Measurements from ENCODE around the gene EPN2. TPM values are rescaled to one million over a fixed set of nuclear protein-coding genes. Genes with fewer than 3 reads are reported as not detected.

The EPN2 gene
- total RNA-seq, 2 experiments from 2014 or later = 9.0 to 12.0 TPM

DNA sequence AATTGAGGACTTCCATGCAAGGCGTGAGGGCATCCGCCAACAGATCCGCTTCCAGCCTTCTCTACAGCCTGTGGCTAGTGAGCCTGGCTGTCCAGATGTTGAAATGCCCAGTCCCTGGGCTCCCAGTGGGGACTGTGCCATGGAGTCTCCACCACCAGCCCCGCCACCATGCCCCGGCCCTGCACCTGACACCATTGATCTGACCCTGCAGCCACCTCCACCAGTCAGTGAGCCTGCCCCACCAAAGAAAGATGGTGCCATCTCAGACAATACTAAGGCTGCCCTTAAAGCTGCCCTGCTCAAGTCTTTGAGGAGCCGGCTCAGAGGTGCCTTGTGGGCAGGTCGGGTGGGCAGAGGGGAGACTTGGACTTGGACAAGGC lies 144.2 kb downstream of the EPN2 start:
- no peak for DNase-seq
- H3K4me3 Mint-ChIP-seq = no peak overlapping the region
- H3K27ac Mint-ChIP-seq = no peak overlapping the region
- CTCF ChIA-PET = interaction anchor here (1.9 kb wide), 1 partner anchor 18 kb away, joined by 8 read pairs; the partner anchor contains the start of gene B9D1
- H3K27me3 Mint-ChIP-seq = no peaks in the 10 kb centered on the region
- peaks cover 12% of the 10 kb centered on the region for H3K4me1 Mint-ChIP-seq (ENCODE audit: low read depth)
- POLR2A ChIA-PET = no interaction called here
- H3K9me3 Mint-ChIP-seq = no peaks in the 10 kb centered on the region
- intact Hi-C loops (cut with micrococcal nuclease) = no loop called here
- peaks cover 19% of the 10 kb centered on the region for H3K36me3 Mint-ChIP-seq

DNA sequence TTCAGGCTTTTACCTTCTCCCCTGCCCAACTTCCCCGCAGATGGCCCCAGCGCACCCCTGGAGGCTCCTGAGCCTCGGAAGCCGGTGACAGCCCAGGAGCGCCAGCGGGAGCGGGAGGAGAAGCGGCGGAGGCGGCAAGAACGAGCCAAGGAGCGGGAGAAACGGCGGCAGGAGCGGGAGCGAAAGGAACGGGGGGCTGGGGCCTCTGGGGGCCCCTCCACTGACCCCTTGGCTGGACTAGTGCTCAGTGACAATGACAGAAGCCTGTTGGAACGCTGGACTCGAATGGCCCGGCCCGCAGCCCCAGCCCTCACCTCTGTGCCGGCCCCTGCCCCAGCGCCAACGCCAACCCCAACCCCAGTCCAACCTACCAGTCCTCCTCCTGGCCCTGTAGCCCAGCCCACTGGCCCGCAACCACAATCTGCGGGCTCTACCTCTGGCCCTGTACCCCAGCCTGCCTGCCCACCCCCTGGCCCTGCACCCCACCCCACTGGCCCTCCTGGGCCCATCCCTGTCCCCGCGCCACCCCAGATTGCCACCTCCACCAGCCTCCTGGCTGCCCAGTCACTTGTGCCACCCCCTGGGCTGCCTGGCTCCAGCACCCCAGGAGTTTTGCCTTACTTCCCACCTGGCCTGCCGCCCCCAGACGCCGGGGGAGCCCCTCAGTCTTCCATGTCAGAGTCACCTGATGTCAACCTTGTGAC lies 144.7 kb downstream of the EPN2 start:
- CTCF ChIA-PET = no interaction called here
- Mint-ChIP-seq H3K36me3 (peaks cover 19% of the 10 kb centered on the region), H3K9me3 (no peaks in the 10 kb centered on the region), H3K27me3 (no peaks in the 10 kb centered on the region), H3K27ac (no peak overlapping the region), H3K4me1 (ENCODE audit: low read depth) (peaks cover 12% of the 10 kb centered on the region), H3K4me3 (no peak overlapping the region)
- DNase-seq = no peak
- intact Hi-C loops (cut with micrococcal nuclease) = no loop called here
- POLR2A ChIA-PET = no interaction called here

DNA sequence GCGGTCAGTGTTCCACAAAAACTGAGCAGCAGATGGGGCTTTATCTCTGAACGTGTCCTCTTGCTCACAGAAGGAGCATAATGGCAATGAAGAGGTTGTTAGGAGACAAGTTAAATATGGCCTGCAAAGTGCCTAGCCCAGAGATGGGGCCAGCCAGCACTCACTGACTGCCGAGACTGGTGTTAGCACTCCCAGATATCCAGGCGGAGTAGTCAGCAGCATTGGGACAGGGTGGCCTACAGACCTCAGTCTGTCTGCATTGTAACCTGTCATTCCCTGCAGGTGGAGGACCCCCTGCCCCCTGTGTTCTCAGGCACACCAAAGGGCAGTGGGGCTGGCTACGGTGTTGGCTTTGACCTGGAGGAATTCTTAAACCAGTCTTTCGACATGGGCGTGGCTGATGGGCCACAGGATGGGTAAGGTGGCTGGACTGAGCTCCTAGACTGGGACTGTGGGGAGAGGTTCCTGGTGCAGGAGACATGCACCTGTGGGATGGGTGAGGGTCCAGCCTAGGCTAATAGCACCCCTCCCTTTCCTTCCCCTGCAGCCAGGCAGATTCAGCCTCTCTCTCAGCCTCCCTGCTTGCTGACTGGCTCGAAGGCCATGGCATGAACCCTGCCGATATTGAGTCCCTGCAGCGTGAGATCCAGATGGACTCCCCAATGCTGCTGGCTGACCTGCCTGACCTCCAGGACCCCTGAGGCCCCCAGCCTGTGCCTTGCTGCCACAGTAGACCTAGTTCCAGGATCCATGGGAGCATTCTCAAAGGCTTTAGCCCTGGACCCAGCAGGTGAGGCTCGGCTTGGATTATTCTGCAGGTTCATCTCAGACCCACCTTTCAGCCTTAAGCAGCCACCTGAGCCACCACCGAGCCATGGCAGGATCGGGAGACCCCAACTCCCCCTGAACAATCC lies 145.6 kb downstream of the EPN2 start:
- DNase-seq = no peak
- Mint-ChIP-seq H3K27ac (no peak overlapping the region), H3K4me3 (no peak overlapping the region), H3K9me3 (no peaks in the 10 kb centered on the region), H3K36me3 (peaks cover 19% of the 10 kb centered on the region), H3K27me3 (no peaks in the 10 kb centered on the region), H3K4me1 (ENCODE audit: low read depth) (peaks cover 10% of the 10 kb centered on the region)
- intact Hi-C loops (cut with micrococcal nuclease) = no loop called here
- ChIA-PET POLR2A (no interaction called here), CTCF (interaction anchor here (0.6 kb wide), 1 partner anchor 65 kb away, joined by 3 read pairs; no protein-coding TSS in a partner anchor)

DNA sequence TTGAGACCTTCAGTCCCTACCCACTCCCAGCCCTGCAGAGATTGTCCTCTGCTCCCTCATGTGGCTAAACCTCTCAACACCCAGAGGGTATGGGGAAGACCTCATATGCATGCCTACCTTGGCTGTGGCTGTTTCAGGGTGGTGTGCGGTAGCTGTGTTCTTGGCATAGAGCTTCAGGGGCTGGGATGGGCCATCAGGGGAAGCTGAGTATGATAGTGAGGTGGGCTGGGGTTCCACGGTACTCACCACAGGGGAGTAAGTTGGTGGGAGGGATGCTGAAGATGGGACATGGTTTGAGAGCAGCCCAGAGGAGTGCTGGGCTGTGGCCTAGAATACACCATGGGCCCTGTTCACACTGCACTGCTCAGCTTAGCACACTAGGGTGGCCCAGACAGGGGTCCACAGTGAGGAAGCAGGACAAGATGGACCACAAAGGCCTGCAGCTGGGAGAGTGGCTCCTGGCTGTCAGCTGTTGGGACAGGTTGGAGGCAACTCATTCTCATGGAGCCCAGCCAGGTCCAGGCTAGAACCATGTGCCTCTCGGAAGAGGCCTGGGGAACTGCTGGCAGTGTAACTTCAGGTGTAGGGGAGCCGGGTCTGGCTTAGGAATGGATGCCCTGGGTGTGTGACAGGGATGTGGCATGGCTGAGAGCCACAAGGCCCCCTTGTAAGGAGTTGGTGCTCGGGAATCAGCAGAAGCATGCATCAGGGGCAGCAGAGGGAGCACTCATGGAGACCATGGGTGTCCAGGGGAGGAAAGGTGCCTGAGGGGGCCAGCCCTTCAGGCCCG lies 146.7 kb downstream of the EPN2 start:
- Mint-ChIP-seq H3K36me3 (peaks cover 19% of the 10 kb centered on the region), H3K27ac (no peak overlapping the region), H3K4me3 (no peak overlapping the region), H3K27me3 (no peaks in the 10 kb centered on the region), H3K4me1 (ENCODE audit: low read depth) (peaks cover 9% of the 10 kb centered on the region), H3K9me3 (no peaks in the 10 kb centered on the region)
- ChIA-PET CTCF (interaction anchor here (1.2 kb wide), 1 partner anchor 21 kb away, joined by 4 read pairs; the partner anchor contains the start of gene B9D1), POLR2A (no interaction called here)
- intact Hi-C loops (cut with micrococcal nuclease) = no loop called here
- DNase-seq = no peak

DNA sequence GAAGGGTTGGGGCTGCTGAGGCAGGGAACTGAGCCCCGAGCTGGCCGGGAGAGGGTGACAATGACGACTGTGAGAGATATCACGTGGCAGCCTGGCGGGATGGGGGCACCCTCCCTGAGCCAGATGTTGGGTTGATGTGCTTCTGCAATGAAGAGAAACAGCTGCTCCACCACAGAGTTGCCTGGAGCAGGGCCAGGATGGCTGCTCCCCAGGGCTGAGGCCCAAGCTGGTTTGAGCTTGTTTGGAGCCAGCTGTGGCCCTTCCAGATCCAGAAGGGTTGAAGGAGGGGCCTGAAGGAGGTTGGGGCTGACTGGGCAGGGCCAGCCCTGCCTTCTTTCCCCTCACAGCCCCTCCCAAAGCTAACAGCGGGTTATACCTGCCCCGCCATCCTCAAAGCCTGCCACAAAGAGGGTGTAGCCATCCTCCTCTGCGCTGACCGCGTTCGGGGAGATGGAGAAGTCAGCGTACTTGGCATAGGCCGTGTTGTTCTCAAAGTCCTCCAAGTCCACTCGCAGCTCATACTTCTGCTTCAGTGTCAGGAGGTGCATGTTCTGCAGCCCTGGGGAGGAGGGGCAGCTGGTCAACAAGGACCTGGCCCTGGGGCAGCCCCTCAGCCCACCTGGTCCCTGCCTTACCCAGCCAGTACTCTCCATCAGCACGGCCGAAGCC lies 147.7 kb downstream of the EPN2 start:
- Mint-ChIP-seq H3K27ac (no peak overlapping the region), H3K4me3 (no peak overlapping the region), H3K4me1 (ENCODE audit: low read depth) (peaks cover 4% of the 10 kb centered on the region), H3K36me3 (peaks cover 16% of the 10 kb centered on the region), H3K27me3 (no peaks in the 10 kb centered on the region), H3K9me3 (no peaks in the 10 kb centered on the region)
- CTCF ChIA-PET = interaction anchor here (1.2 kb wide), 1 partner anchor 22 kb away, joined by 4 read pairs; the partner anchor contains the start of gene B9D1
- intact Hi-C loops (cut with micrococcal nuclease) = no loop called here
- no peak for DNase-seq
- POLR2A ChIA-PET = no interaction called here

DNA sequence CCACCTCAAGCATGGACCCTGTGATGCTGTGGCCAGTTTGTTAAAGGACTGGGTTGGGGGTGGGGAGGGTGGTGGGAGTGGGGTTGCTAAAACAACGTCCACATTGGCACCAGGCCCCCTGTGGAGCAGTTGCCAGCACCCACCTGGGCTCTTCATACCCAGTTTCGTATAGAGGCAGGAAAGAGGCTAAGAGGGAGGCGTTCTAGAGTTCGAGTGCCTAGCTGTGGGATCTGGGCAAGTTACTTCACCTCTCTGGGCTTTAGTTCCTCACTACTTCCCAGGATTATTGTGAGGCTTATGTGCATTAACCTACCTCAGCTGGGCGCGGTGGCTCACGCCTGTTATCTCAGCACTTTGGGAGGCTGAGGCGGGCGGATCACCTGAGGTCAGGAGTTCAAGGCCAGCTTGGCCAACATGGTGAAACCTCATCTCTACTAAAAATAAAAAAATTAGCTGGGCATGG lies 148.4 kb downstream of the EPN2 start:
- ChIA-PET POLR2A (no interaction called here), CTCF (no interaction called here)
- H3K9me3 Mint-ChIP-seq = no peaks in the 10 kb centered on the region
- H3K36me3 Mint-ChIP-seq = peaks cover 12% of the 10 kb centered on the region
- no peak for DNase-seq
- no peaks in the 10 kb centered on the region for H3K27me3 Mint-ChIP-seq
- intact Hi-C loops (cut with micrococcal nuclease) = no loop called here
- H3K27ac Mint-ChIP-seq = no peak overlapping the region
- H3K4me1 Mint-ChIP-seq (ENCODE audit: low read depth) = peaks cover 4% of the 10 kb centered on the region
- no peak overlapping the region for H3K4me3 Mint-ChIP-seq

Small RNA genes within 50 kb of the gene (microRNA-seq; reads per million reads assigned to microRNA genes)
- gene MIR1180 (ENCODE audit: borderline microRNAs expressed, borderline number of aligned reads, borderline replicate concordance) = 364 reads per million, percentile 78 among the genes with 10 or more reads in this experiment

Other genes starting within 250 kb of the EPN2 start
- 10 to 100 TPM; 12.6 to 14.3 TPM for gene FAM83G, start 232.6 kb upstream of the EPN2 start, total RNA-seq
- 1 to 10 TPM; 9.6 to 9.9 TPM for gene GRAP, start 190.4 kb upstream of the EPN2 start, total RNA-seq
- gene GRAPL, start 109.8 kb upstream of the EPN2 start, total RNA-seq = 1 to 10 TPM; 3.2 to 3.5 TPM
- 1 to 10 TPM; 7.2 to 7.6 TPM for gene B9D1, start 125.4 kb downstream of the EPN2 start, total RNA-seq
- 10 to 100 TPM; 15.4 to 17.2 TPM for gene MAPK7, start 141.1 kb downstream of the EPN2 start, total RNA-seq
- gene MFAP4, start 149.8 kb downstream of the EPN2 start, total RNA-seq = not detected
- gene RNF112, start 173.9 kb downstream of the EPN2 start, total RNA-seq = under 1 TPM; 0.86 to 0.97 TPM

All from activated CD4-positive, alpha-beta memory T cell treated with anti-CD3 and anti-CD28 coated beads for 36 hours (primary cell).